Tibial nerve (tissue), 4 donors: ENCODE measurements around the gene TMEM97.

ENCODE experiments used
- CTCF ChIP-seq, 5 experiments: fragments of 200-600 bp in 3 of 5; fragments of 450-650 bp in 2 of 5; sonication (generic) in 3 of 5; IDR thresholded peaks; one replicate each; pipeline ENCODE4 v1.5.1; 2016 to 2019; ENCODE audit warnings: antibody characterized with exemption in 5 of 5, mild to moderate bottlenecking in 3 of 5, moderate library complexity in 2 of 5
- EP300 ChIP-seq, 2 donors: sonication (generic); formaldehyde crosslinking; IDR thresholded peaks; one replicate each; pipeline ENCODE4 v1.6.1; 2017; ENCODE audit warnings: antibody characterized with exemption in 2 of 2, mild to moderate bottlenecking in 1 of 2
- POLR2A ChIP-seq, 2 donors: fragments of 450-650 bp; IDR thresholded peaks; one replicate each; pipeline ENCODE4 v1.6.1; 2017; ENCODE audit warnings: antibody characterized with exemption in 2 of 2, mild to moderate bottlenecking in 2 of 2, moderate library complexity in 2 of 2

- no peak for TF ChIP-seq CTCF (IDR thresholded peaks at IDR 0.05)
- no peak for TF ChIP-seq POLR2A (IDR thresholded peaks at IDR 0.05)
- no peak for TF ChIP-seq EP300 (IDR thresholded peaks at IDR 0.05)
These were observed 5.2 kb upstream of the TMEM97 start for GRCh38 chr17:28313841-28314240.
